ENCODE results near the gene FGF11.

DNA sequence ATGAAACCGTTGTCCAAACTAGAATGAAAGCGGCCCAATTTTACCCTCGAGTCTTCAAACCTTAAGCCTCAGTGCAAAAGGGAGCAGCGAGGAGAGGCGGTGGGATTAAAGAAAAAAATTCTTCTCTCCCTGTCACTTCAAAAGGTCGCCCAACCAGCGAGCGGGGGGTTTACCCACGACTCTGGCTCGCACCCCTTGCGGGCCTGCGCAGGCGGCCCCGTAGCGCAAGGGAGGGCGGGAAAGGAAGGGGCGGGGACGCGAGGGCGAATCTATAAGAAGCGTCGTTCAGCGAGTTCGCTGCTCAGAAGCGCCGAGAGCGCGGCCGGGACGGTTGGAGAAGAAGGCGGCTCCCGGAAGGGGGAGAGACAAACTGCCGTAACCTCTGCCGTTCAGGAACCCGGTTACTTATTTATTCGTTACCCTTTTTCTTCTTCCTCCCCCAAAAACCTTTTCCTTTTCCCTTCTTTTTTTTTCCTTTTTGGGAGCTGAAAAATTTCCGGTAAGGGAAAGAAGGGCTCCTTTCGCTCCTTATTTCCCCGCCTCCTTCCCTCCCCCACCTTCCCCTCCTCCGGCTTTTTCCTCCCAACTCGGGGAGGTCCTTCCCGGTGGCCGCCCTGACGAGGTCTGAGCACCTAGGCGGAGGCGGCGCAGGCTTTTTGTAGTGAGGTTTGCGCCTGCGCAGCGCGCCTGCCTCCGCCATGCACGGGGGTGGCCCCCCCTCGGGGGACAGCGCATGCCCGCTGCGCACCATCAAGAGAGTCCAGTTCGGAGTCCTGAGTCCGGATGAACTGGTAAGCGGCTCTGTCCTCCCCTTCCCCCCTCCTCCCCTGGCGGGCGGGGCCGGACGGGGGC, 45.0 kb downstream of the FGF11 start, which contains the start of gene POLR2A:
- TF ChIP-seq CTCF (IDR thresholded peaks at IDR 0.05; ENCODE audit: insufficient read depth, low read length) (no peak), POLR2AphosphoS5 (IDR thresholded peaks at IDR 0.05; ENCODE audit: low read depth) (peak; percentile 95), GABPA (IDR thresholded peaks at IDR 0.05; ENCODE audit: low read depth) (no peak), REST (IDR thresholded peaks at IDR 0.05; ENCODE audit: insufficient replicate concordance, low read depth) (peak; percentile 81)

Data from HL-60 (cell line).